CD4-positive, alpha-beta T cell treated with Interleukin-17A for 1 hour (primary cell): ENCODE data around the gene GLI3.

ENCODE experiments used
- DNase-seq: peaks from one replicate; pipeline ENCODE4 v3.0.0-alpha.2; 2020

The GLI3 gene

DNA sequence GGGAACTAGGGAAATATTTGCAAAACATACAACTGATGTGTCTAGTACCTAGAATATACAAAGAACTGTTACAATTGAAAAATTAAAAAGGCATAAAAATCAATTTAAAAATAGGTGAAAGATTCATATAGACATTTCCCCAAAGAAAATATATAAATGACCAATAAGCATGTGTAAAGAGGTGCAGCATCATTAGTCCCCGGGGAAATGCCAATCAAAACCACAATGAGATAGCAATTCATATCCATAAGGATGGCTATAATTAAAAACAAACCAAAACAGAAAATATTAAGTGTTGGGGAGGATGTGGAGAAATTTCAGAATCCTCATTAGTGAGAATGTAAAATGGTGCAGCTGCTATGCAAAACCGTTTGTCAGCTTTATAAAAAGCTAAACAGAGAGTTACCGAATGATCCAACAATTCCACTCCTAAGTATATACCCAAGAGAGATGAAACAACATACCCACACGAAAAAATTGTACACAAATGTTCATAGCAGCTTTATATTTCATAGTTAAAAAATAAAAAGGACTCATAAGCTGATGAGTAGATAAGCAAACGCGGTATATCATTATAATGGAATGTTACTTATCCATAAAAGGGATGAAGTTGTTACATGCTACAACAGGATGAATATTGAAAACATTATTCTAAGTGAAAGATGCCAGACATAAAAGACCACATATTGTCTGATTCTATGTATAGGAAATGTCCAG lies 324.0 kb downstream of the GLI3 start:
- no peak for DNase-seq

DNA sequence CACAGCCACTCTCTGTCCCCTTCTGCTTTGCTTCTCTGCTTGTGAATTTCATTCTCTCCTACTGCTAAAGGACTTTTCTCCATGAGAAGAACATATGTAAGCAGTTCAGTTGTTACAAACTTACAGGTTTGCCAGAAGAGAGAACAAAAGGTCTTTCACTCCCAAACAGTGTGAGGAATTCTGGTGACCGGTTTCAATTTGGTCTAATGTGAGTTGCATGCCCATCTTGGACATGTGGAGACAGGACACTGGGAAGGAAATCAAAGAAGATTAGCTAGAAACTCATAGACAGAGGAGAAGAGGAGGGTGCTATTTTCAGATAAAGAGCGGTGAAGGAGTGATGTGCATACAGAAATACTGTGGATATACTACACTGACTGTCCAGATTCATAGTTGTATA lies 324.6 kb downstream of the GLI3 start:
- no peak for DNase-seq

DNA sequence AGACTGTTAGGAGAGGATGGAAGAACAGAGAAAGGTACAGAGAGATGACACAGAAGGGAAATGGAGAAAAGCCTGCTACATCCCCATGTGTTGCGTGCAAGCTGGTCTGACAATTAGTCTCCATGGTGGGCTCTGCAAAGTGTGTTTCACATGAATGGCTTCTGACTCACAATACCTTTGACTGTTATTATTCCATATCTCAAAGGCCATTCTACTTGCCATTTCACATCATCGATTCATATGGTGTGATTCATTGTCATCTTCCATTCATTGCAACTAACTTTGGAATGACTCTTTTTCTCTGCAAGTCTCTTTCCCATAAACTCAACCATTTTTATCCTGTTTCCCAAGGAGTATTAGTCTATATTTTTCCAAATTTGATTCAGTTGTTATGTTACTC lies 325.2 kb downstream of the GLI3 start:
- no peak for DNase-seq
